Ammon's horn (tissue), 1 donor: ENCODE results near the gene TMEM62.
"Not testable (repeated sequence)": the region's sequence is repeated elsewhere in the genome, so short reads cannot be mapped to it uniquely, and the experiment has no call there.

Source experiments
- DNase-seq: peaks from one replicate; pipeline ENCODE4 v3.0.0-alpha.2; 2016; ENCODE audit warnings: low spot score

TMEM62 gene

GRCh38 chr15:43121863-43122262, 11.5 kb upstream of the TMEM62 start:
- no peak for DNase-seq

- DNase-seq, result no peak
Measured at GRCh38 chr15:43125100-43125661, 8.2 kb upstream of the TMEM62 start.

- no peak for DNase-seq
Measured at GRCh38 chr15:43126356-43126755, 7.0 kb upstream of the TMEM62 start.

DNA sequence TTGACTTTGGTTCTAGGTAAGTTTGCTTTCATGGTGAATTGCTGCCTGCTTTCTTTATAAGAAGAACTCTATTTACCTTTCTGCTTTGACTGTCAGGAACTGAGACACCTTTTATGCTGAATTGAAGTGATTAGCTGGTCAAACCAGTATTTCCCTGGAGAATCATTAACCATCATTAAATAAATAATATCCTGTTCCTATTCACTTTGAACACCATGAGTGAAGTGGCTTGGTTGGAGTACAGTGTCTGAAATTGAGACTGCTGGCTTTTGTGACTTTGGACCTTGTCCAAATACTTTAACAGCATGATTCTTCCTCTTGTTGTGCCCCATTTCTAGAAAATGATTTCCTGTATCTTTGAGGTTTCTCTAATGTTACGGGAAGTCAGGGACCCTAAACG, 5.6 kb upstream of the TMEM62 start:
- no peak for DNase-seq

DNA sequence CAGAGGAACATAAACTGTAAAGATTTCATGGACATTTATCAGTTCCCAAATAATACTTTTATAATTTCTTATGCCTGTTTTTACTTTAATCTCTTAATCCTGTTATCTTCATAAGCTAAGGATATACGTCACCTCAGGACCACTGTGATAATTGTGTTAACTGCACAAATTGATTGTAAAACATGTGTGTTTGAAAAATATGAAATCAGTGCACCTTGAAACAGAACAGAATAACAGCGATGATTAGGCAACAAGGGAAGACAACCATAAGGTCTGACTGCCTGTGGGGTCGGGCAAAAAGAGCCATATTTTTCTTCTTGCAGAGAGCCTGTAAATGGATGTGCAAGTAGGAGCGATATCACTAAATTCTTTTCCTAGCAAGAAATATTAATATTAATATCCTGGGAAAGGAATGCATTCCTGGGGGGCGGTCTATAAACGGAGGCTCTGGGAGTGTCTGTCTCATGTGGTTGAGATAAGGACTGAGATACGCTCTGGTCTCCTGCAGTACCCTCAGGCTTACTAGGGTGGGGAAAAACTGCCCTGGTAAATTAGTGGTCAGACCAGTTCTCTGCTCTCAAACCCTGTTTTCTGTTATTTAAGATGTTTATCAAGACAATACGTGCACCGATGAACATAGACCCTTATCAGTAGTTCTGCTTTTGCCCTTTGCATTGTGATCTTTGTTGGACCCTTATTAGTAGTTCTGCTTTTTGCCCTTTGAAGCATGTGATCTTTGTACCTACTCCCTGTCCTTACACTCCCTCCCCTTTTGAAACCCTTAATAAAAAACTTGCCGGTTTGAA, 5.0 kb upstream of the TMEM62 start:
- not testable (repeated sequence) for DNase-seq

- no peak for DNase-seq
Measured at GRCh38 chr15:43128980-43129335, 4.4 kb upstream of the TMEM62 start.

DNA sequence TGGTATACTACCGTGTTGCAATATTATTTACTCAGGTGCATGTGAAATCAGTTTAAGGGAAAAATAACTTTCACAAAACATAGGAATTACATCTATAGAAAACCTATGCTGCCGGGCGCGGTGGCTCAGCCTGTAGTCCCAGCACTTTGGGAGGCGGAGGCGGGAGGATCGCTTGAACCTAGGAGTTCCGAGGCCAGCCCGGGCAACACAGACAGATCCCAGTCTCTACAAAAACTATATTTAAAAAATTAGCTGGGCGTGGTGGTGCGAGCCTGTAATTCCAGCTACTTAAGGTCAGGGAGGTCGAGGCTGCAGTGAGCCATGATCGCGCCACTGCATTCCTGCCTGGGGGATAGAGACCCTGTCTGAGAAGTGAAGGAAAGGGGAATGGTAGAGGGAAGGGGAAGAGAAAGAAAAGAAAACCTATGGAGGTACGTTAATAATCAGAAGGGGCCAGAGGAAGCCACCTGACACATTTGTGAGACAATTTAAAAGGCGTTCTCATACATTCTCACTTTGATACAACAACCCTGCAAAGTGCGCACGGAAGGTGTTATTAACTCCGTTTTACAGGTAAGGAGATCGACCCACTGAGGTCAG, 456 bp upstream of the TMEM62 start:
- no peak for DNase-seq

DNA sequence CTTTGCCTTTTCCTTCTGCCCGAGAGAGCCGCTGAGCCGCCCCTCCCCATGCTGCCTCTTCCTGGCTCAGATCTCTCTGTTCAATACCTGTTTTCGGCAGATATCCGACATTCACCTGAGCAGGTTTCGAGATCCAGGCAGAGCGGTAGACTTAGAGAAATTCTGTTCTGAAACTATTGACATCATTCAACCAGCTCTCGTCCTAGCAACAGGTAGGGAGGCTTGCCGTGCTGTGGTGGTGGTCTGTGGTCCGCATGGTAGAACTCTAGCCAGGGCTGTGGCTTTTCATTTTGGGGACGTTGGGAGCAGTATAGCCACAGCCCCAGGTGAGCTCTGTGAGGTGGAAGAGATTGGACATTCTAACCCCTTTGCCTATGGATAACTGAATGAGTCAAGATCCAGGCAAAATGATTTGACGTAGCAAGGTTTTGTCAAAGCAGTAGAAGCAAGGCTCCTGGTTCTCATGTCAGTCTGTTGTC, 810 bp downstream of the TMEM62 start:
- peak; percentile 6 for DNase-seq

GRCh38 chr15:43135351-43135750, 2.0 kb downstream of the TMEM62 start:
- no peak for DNase-seq

DNA sequence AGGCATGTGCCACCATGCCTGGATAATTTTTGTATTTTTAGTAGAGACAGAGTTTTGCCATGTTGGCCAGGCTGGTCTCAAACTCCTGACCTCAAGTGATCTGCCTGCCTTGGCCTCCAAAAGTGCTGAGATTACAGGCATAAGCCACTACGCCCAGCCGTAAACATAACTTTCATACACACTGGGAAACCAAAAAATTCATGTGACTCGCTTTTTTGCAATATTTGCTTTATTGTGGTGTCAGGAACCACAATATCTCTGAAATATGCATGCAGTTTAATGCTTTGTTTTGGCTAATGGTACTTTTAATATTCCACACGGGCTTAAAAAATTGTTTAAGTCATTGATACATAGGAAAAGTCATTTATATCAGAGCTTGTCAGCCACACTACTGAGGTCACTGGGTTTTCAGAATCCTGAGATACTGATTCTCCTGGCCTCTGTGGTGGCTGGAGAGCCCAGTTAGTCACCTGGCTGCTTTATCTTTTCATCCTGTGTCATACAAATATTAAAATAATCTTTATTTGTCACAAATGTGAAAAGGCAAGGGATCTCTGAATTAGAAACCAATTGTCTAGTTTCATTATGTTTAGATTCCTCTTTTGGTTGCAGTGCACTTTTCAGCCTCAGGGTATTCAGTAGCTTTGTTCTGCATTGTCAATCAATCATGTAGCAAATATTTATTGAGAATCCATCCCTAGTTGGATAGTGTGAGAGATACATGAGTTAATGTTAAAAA, 10.0 kb downstream of the TMEM62 start:
- no peak for DNase-seq

DNA sequence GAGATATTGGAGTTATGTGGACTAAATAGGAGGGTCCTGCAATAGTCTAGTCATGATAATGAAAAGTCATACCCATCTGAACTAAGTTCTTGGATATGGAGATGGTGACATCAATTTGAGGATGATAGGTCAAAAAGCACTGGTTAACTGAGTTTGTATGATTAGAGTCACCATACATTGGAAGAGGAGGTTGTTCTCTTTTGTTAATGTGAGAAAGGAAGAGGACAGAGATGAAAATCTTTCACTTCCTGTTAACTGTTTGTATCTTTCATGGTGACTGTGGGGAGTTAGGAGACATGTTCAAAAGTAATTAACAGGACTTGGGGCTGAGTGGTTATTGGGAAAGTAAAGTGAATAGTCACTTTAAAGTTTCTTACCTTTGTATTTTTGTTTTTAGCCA, 11.1 kb downstream of the TMEM62 start:
- DNase-seq, result no peak

GRCh38 chr15:43146184-43146583, 12.8 kb downstream of the TMEM62 start:
- no peak for DNase-seq

DNA sequence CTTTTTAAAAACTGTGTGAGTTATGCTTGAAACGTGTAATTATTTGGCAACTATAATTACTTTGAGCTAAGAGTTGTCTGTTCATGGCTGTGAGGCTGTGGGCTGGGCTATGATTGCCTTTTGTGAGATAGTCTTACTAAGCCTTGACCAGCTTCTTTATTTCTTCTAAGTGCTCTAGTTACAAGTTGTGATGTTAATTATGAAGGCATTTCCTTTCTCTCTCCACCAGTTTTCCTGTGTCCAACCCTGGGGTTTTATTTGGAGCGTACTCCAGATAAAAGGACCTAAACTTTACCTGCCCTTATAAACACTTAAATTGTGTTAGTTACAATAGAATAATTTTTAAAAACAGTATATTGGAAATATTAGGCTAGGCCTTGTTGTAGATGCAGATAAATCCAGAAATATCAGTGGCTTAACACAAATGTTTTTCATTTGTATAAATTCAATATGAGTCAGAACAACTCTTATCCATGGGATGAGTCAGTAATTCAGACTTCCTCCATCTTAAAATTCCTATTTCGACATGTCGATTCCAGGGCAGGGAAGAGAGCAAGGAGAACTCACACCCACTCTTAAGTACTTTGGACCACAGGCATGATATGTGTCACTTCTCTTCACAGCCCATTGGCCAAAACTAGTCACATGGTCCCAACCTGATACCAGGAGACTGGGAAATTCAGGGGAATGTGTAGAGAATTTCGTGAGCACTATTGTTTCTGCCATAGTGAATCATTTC, 17.0 kb downstream of the TMEM62 start:
- no peak for DNase-seq

- no peak for DNase-seq
Measured at GRCh38 chr15:43151688-43152087, 18.3 kb downstream of the TMEM62 start.

- DNase-seq, result no peak
Measured at GRCh38 chr15:43153269-43153668, 19.9 kb downstream of the TMEM62 start.

- DNase-seq, result no peak
Measured at GRCh38 chr15:43165801-43166325, 32.5 kb downstream of the TMEM62 start.

GRCh38 chr15:43167261-43167660, 33.9 kb downstream of the TMEM62 start:
- DNase-seq, result not testable (repeated sequence)

DNA sequence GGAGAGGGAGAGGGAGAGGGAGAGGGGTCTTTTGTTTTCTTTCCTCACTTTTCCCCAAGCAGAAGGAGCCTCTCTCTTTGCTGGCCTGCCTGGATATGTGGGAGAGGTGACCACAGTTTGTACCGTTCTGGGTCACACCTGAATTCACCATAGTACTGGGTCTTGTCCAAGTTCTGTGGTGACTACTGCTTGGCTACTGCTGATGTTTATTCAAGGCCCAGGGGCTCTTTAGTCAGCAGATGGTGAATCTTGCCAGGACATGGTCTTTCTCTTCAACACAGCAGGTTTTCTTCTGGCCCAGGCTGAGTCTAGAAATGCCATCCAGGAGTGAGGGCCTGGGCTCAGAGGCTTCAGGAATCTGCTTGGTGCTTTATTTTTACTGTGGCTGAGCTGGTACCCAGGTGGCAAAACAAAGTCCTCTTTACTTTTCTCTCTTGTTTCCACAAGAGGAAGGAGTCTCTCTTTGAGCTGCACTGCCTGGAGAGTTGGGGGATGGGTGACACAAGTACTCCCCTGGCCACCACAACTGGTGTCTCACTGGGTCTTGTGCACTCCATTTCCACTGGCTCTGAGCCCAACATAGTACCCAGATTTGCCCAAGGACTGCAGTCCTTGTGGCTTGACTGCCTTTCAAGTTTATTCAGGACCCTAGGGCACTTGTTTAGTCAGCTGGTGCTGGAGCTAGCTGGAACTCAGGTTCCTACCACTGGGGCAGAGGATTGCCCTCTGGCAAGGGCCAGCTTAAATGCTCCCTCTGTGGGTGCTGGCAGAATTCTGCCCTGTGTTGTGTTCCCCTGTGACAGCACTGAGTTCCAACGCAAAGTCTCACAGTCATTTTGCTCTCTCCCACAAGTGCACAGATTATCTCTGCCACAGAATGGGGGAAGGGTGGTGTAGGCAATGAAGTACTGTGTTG, 35.1 kb downstream of the TMEM62 start:
- peak; percentile 22 for DNase-seq

- DNase-seq, result no peak
Measured at GRCh38 chr15:43169888-43170287, 36.5 kb downstream of the TMEM62 start.

- DNase-seq, result not testable (repeated sequence)
Measured at GRCh38 chr15:43175656-43176309, 42.4 kb downstream of the TMEM62 start.
